Measurements from ENCODE around the gene MINK1. TPM values are rescaled to one million over a fixed set of nuclear protein-coding genes. Genes with fewer than 3 reads are reported as not detected.

MINK1 gene
- total and polyA plus RNA-seq, 8 donors: 53.5 to 85.4 (median 68.8) TPM

DNA sequence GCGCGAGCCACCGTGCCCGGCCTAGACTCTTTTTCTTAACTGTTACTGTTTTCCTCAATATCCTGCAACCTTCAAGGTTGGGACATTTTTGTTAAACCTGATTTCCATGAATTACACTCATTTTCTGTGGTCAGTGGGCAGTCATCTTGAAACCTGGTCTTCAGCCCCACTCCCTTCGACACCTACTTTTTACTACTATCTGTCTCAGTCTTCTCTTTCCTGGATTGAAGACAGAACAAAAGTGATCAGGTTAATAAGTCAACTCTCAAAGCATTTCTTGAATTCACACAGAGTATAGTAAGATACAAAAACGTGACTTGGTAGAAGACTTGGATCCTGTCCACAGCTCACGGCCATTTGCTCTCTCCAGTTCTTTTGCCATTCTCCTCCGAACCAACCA is 6.1 kb downstream of the MINK1 start:
- no peak for DNase-seq
- TF ChIP-seq, protein P1, sequence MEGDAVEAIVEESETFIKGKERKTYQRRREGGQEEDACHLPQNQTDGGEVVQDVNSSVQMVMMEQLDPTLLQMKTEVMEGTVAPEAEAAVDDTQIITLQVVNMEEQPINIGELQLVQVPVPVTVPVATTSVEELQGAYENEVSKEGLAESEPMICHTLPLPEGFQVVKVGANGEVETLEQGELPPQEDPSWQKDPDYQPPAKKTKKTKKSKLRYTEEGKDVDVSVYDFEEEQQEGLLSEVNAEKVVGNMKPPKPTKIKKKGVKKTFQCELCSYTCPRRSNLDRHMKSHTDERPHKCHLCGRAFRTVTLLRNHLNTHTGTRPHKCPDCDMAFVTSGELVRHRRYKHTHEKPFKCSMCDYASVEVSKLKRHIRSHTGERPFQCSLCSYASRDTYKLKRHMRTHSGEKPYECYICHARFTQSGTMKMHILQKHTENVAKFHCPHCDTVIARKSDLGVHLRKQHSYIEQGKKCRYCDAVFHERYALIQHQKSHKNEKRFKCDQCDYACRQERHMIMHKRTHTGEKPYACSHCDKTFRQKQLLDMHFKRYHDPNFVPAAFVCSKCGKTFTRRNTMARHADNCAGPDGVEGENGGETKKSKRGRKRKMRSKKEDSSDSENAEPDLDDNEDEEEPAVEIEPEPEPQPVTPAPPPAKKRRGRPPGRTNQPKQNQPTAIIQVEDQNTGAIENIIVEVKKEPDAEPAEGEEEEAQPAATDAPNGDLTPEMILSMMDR (IDR thresholded peaks at IDR 0.05): no peak
- Histone ChIP-seq H3K36me3 (peaks cover 0 to 11% of the 10 kb centered on the region in 2 donors), H3K27ac (no peak overlapping the region), H3K4me3 (no peak overlapping the region), H3K9me3 (no peaks in the 10 kb centered on the region), H3K4me1 (peaks cover 17 to 76% of the 10 kb centered on the region in 2 donors), H3K27me3 (no peaks in the 10 kb centered on the region)
- no peak for ATAC-seq
- intact Hi-C loops (cut with DNase I): no loop called here

DNA sequence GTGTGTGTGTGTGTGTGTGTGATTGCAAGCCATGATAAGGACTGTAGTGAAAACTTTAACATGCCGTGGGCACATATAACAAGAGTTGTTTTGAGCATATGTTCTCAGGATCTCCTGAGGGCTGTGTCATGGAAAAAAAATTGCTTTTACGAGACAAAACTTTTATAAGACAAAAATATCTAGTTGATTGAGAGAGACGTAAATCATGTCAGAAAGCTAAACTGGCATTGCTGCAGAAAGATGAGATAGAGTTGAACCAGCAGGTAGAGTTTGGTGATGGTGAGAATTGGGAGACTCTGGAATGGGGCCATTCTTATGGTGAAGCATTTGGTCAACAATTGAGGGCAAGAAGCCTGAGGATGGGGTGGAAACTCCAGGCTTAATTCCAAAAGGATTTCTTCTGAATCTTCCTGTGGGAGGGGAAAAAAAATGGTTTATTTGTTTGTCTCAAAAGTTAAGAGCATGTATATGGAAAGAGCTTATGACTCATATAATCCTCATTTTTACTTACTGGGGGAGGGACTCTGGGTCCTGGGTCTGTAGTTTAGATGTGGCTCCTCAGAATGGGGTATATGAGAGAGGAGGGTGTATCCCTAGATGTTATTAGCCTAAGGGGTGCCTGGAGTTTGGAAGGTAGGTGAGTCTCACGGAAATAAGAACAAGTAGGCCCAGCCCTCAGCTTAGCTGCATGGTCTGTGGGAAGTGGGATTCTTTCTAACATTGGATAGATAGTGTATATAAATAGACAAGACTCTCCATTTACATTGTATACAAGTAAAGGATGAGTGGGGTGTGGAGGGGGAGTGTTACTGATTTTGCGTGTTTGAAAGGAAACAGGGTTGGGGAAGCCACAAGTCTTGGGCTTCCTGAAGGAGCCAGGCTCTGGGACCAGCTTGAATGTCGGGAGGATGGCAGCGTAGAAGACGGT is 7.1 kb downstream of the MINK1 start:
- H3K27me3 ChIP-seq: no peaks in the 10 kb centered on the region
- TF ChIP-seq, protein P1 (IDR thresholded peaks at IDR 0.05): no peak
- intact Hi-C loops (cut with DNase I): no loop called here
- no peak overlapping the region for H3K4me3 ChIP-seq
- H3K36me3 ChIP-seq: peaks cover 0 to 11% of the 10 kb centered on the region in 2 donors
- no peaks in the 10 kb centered on the region for H3K9me3 ChIP-seq
- DNase-seq (no peak), ATAC-seq (no peak)
- peaks cover 20 to 76% of the 10 kb centered on the region in 2 donors for H3K4me1 ChIP-seq
- H3K27ac ChIP-seq: peak overlapping the region in 1 of 2 donors; percentile 33

DNA sequence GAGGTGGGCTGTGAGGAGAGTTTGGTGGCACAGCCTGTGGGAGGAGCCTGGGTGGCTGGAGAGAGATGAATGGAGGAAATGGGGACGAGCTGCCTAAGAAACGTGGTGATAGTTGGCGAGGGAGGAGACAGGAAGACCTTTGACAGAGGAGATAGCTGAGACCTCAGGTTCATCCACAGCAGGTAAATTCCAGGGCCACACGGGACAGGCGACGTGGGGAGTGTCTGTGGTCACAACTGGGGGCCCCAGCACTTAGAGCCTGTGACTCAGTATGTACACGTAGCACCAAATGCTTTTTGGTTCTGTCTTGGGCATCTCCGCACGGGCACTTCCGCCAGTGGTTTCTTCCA is 7.7 kb downstream of the MINK1 start:
- no peak for ATAC-seq
- Histone ChIP-seq H3K4me3 (no peak overlapping the region), H3K36me3 (peaks cover 0 to 11% of the 10 kb centered on the region in 2 donors), H3K27me3 (no peaks in the 10 kb centered on the region), H3K27ac (peak overlapping the region in 1 of 2 donors; percentile 33), H3K4me1 (peaks cover 16 to 76% of the 10 kb centered on the region in 2 donors), H3K9me3 (no peaks in the 10 kb centered on the region)
- intact Hi-C loops (cut with DNase I): no loop called here
- TF ChIP-seq, protein P1 (IDR thresholded peaks at IDR 0.05): no peak
- no peak for DNase-seq

DNA sequence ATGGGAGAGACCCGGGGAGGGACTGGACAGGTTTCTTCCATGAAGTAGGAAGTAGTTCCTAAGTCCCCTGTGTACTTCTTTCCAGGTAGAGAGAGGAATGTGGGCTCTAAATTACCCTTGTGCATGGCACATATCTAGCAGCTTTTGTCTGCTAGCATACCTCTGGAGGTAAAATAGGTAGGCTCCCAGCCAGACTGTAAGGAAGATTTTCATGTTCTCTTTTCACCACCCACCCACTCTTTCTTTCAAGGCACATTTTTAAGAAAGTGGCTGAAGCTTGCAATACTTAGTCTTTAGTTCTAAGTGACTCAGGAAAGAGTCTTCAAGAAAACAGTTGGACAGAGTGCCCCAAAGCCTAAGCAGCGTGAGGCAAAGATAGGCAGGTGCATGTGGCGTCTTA is 9.2 kb downstream of the MINK1 start:
- peaks cover 10 to 70% of the 10 kb centered on the region in 2 donors for H3K4me1 ChIP-seq
- ATAC-seq (no peak), DNase-seq (no peak)
- H3K27ac ChIP-seq: peak overlapping the region in 1 of 2 donors; percentile 81
- H3K27me3 ChIP-seq: no peaks in the 10 kb centered on the region
- TF ChIP-seq, protein P1 (IDR thresholded peaks at IDR 0.05): no peak
- no peaks in the 10 kb centered on the region for H3K9me3 ChIP-seq
- no peak overlapping the region for H3K4me3 ChIP-seq
- H3K36me3 ChIP-seq: peaks cover 0 to 11% of the 10 kb centered on the region in 2 donors
- intact Hi-C loops (cut with DNase I): no loop called here

DNA sequence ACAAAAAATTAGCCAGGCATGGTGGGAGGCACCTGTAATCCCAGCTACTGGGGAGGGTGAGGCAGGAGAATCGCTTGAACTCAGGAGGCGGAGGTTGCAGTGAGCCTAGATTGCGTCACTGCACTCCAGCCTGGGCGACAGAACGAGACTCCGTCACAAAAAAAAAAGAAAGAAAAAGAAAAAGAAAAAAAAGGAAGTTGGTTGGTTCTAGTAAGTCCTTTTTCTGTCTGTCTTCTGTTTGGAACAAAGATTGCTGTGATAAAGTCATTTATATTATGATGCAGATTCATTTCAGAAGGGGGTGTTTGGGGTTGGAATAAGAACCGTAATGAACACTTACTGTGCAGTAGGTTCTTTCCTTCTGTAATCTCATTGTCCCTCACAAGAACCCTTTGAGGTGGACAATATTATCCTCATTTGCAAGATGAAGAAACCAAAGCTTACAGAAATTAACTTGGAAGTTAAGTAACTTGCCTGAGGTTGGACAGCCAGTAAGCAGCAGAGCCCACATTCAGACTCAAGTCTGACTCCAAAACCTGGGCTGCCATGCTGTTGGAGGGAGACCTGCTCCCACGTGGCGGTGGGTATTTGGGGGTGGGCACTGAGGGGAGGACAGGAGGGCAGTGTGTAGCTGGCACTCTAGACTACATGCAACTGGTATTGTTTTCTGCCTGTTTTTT is 10.3 kb downstream of the MINK1 start:
- Histone ChIP-seq H3K4me1 (peaks cover 3 to 65% of the 10 kb centered on the region in 2 donors), H3K27ac (peak overlapping the region in 1 of 2 donors; percentile 81), H3K27me3 (no peaks in the 10 kb centered on the region), H3K9me3 (no peaks in the 10 kb centered on the region), H3K36me3 (peaks cover 0 to 2% of the 10 kb centered on the region in 2 donors), H3K4me3 (no peak overlapping the region)
- intact Hi-C loops (cut with DNase I): no loop called here
- TF ChIP-seq, protein P1 (IDR thresholded peaks at IDR 0.05): no peak
- no peak for DNase-seq
- ATAC-seq: no peak

Data from left lung (tissue), 10 donors.